B cell (primary cell): ENCODE results near the gene KCNJ13.

ENCODE experiments used
- CTCF ChIP-seq: fragments of 200-600 bp; IDR thresholded peaks from one replicate; pipeline ENCODE4 v1.8.0; 2022; ENCODE audit warnings: antibody characterized with exemption, mild to moderate bottlenecking
- EZH2 ChIP-seq: IDR thresholded peaks from 2 replicates; pipeline ENCODE4 v1.6.1; 2012; ENCODE audit warnings: borderline replicate concordance, low read depth, mild to moderate bottlenecking, moderate library complexity, low read length; ENCODE audit not compliant: insufficient read depth, poor library complexity, severe bottlenecking

DNA sequence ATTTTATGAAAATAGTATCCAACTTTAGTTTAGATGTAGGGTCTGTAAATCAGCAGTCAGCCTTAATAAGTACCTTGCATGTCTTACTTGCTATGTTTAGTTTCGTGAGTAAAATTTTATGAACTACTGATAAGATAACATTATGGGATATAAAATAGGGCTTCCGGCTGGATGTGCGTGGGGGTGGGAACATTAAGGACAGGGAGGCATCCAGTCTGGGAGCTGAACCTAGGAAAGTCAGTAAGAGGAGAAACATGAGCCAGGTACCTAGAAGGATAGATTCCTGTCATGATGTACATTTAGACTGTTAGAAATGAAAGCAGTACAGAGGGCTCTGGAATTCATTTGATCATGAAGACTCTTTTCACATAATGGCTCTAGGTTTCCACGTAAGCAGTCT lies 12.7 kb upstream of the KCNJ13 start:
- TF ChIP-seq CTCF, result no peak
- no peak for TF ChIP-seq EZH2
